Activated CD8-positive, alpha-beta memory T cell treated with anti-CD3 and anti-CD28 coated beads, Interleukin-2, amount 50 U/mL, for 1 hour (primary cell): ENCODE results near the gene PLAAT2.
"Not testable (repeated sequence)": the region's sequence is repeated elsewhere in the genome, so short reads cannot be mapped to it uniquely, and the experiment has no call there.

ENCODE experiments used
- DNase-seq: peaks from one replicate; pipeline ENCODE4 v3.0.0-alpha.2; 2020; ENCODE audit errors: extremely low read depth

The PLAAT2 gene

DNA sequence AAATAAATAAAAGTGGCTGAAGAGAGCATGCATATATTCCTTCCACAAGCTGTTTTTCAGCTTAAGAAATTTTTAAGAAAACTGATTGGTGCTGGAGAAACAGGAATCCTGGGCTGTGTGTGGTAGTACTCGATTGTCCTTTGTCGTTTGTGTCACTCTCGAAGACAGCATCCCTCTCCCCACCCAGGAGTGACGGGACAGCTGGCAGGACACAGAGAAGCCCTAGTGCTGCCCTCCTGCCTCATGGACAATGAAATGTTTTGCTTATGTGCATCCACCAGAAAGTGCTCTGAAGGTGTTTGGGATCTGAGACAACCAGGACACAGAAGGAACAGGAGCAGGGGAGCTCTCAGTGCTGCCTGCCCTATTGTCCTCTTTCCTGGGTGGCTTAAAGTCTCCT is 13.8 kb downstream of the PLAAT2 start:
- no peak for DNase-seq

DNA sequence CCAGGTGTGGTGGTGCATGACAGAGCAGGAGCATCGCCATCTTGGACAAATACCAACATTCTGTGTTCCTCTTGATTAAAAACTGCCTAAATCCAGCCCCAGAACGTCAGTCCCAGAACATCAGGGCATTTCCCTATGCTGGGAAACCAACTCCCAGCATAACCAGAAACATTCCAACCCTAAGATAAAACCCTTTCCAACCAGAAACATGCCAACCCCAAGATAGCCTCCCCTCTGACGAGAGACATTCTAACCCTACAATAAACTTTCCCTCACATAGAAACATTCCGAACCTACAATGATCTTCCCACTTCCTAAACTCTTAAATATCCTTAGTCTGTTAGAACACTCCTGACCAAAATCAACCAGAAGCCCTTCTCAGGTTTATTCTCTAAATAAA is 15.0 kb downstream of the PLAAT2 start:
- no peak for DNase-seq

DNA sequence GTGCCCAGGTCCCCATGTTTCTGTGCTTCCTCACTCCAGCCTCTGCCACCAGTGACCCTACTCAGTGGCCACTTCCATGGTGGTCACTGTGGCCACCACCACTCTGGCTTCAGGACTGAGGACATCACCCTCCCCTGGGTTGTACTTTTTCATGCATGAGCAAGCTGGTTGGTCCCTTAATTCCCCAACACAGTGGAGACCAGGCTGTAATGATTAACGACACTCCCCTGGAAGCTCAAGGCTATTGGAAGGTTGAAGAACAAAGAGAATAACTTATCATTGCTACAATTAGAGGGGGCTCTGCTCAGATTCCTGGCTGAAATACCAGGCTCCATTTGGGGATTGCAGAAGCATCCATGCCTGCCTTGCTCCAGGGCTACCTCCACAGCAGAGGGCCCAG is 16.1 kb downstream of the PLAAT2 start:
- DNase-seq: no peak

DNA sequence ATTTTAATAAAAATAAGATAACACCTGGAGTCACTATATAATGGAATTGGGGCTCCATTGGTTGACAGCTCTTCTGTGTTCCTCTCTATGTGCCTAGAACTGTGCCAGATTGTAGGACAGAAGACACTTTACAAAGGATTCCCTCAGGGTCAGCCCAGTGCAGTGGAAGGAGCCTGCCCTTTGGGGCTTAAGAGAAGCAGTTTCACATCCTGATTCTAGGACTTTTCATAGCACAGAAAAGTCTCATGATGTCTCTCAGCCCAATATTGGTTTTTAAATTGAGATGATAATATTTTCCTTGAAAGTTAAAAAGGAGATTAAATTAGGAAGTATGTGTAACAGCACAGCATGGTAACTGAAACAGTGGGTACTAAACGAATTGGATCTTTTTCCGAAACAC is 19.5 kb downstream of the PLAAT2 start:
- DNase-seq: no peak

DNA sequence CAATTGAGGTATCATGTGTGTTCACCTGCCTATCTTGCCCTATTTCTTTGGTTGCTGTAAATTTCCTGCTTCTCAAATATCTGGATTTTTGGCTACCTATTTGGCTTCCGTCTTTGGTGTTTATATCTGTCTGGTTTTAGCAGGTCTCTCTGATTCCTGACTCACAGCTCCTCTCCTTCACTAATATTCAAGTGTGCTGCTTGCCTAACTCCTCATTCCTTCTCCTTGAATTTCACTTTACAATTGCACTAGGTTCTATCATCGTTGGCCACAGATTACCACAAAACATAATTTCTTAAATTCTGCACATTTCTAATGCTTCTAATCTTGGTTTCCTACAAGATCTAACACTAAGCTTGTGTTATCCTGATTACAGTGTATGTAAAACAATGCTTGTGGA is 20.7 kb downstream of the PLAAT2 start:
- DNase-seq: not testable (repeated sequence)

DNA sequence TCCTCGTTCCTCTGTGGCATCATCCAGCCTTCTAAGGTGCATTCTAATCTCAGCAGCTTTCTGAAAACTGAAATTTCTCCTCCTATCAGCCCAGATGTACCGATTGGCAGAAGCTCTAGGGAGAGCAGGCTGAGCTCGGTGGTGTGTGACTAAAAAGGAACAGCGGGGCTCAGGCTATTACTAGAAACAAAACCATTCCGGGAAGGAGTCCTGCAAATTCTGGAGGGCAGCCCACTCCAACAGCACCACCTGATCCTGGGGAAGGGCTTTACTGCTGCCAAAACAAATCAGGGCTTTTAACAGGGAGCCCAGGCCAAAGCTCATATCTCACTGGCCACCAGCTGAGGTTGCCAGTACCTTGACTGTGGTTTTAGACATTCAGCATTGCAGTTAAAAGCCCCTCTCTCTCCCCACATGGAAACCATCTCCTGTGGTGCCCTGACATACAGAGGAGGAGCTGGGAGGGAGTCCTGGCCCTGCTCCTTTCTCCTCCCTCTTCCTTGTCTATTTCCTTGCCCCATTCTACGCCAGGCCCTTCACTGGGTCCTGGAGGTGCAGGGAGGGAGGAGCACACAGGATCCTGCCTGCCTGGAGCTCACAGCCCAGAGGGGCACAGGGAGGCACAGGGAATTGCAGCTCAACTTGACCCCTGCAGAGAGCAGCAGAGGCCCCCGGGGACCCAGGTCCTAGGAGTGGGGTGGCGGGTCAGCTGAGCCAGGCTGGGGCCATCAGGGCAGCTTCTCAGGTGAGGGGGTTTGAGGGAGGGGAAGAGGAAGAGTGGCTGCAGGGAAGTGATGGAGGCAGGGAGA is 25.7 kb downstream of the PLAAT2 start:
- no peak for DNase-seq

DNA sequence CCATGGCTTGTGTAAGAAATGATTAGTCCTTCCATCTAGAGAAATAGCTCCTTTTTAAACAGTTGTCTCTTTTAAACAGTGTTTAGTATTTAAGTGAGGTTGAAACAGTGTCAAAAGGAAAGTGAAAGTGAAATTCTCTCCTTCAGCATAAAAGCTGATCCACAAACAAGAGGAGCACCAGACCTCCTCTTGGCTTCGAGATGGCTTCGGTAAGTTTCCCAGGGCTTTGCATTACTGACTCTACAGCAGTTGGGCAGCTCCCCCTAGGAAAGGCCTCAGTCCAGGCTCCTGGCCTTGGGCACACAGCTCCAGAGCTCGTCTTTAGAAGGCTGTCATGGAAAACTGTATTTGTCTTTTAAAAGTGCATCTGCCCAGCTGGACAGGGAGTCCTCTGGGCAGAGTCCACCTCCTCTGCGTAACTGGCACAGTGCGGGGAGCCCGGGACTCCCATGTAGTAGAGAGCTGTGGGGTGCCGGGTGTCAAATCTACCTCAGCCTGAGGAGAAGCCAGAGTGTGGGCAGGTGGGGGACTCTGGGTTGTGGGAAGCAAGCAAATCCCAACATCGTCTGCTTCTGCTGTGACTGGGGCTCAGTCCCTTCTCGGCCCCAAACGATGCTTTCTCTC is 26.4 kb downstream of the PLAAT2 start, which contains the start of gene PLAAT4:
TSS of gene PLAAT4 (plus strand) at position 140 of the 624 bp plus-strand sequence. CDS start at position 201, 61 bp downstream.
- no peak for DNase-seq

DNA sequence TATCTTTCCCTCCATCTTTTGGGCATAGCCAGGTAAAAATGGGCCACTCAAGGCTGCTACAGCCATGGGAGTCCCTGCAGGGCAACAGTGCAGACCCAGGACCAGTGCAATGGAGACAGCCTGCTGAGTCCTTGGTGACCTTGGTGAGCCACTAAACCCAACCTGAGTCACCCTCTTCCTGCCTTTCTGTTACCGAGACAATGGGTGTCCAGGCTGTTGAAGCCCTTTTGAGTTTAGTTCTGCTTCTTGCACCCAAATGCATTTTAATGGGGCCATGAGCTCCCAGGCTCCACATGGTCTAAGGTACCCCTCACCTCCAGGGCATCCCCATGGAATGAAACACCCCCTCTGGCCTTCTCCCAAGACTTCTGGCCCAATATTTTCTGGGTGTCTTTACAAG is 27.4 kb downstream of the PLAAT2 start:
- DNase-seq: no peak

DNA sequence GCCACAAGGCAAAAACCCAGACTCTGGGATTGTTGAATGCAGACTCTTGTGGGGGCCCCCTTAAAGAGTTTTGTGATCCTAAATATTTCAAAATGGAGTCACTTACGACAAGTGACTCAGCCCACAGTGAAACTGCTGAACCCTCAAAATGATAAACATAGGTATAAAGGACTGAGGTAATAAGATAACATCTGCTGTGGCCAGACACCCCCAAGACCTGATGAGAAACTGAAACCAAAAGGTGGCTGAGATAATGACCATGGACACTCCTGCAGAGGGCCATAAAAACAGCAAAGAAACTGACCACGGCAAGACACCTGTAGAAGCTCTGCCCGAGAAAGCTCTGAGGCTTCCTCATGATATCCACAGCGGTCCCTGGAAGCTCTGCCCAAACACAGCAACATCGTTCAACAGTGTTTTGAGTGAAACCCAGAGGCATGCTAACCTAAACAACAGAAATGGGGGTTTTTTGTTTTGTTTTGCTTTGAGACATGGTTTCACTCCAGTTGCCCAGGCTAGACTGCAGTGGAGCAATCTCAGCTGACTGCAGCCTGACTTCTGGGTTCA is 28.2 kb downstream of the PLAAT2 start:
- DNase-seq: no peak

DNA sequence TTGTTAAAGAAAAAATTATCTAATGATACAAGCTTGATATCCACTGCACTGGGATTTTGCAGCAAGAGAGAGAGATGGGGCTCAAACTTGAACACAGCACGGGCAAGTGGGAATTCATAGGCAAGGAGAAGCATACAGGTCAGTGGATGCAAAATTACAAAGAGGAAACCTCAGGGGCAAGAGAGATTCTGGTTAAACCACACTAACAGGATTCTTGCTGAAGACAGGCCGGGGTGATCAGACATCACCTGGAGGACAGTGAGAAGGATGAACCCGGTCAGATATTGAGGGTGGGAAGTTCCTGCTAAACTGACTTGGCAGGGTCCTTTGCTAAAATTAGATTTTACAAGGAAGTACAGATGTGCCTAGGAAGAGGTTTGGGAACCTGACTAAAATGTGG is 29.1 kb downstream of the PLAAT2 start:
- no peak for DNase-seq

DNA sequence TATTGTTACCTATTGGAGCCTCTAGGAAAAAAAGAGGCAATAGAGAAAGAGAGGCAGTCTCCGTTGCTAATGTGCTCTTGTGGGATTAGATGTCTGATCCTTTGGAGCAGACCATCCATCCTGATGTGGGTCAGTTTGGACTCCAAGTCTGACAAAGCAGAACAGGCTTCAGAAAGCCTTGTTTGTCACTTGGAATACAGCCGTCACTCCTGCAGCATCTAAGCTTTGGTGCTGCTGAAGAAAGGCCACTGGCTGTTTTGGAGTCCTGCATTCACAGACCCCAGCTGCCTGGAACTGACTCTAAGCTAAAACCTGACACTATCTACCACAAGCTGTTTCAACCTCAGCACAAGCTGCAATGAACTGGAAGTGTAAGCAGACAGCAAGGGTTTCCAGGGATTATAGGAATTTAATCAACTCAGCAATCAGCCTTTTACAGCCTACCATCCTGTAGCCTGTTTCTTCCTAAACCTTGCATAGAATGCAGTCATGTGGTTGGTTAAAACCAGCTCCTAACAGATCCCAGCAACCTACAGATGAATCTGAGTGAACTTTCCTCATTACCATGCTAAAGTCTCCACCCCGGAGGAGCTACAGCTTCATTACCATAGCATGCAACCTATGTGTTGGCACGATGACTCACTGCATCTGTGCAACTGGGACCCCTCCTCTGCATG is 30.2 kb downstream of the PLAAT2 start:
- DNase-seq: no peak

DNA sequence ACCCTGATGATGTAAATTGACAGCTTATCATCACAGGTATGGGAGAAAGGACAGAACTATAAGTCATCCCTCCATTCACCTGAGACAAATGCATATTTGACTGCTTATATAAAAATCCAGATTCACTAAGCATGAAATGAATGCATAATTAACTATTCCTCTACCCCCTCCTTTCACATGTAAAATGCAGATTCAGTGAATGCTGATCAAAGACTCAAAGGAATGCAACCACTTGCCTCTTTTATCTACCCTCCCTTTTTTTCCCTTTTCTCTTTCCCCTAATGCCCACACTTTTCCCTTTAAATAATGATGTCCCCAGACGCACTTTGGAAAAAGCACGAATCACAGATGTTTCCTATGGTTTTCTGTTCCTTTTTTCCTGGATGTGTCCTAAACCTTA is 31.1 kb downstream of the PLAAT2 start:
- no peak for DNase-seq

DNA sequence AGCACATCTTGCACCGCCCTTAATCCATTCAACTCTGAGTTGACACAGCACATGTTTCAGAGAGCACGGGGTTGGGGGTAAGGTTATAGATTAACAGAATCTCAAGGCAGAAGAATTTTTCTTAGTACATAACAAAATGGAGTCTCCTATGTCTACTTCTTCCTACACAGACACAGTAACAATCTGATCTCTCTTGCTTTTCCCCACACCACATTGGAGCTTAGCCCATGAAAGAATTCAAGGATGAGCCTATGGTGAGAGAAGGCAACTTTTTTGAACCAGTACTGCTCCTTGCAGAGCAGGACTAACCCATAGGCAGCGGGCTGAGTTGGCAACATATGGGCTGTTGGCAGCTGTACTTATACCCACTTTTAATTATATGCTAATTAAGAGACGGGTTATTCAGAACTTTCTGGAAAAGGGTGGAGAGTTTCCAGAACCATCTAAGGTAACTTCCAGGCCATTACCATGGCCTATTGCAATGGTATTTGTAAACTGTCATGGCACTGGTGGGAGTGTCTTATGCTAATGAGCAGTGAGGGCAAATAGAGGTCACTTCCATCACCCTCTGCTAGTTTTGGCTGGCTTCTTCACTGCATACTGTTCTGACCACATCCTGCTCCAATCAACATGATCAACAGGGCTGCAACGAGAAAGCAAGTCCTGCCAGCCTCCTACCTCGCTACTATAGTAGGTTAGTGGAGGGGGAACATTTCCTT is 31.9 kb downstream of the PLAAT2 start:
- DNase-seq: not testable (repeated sequence)

DNA sequence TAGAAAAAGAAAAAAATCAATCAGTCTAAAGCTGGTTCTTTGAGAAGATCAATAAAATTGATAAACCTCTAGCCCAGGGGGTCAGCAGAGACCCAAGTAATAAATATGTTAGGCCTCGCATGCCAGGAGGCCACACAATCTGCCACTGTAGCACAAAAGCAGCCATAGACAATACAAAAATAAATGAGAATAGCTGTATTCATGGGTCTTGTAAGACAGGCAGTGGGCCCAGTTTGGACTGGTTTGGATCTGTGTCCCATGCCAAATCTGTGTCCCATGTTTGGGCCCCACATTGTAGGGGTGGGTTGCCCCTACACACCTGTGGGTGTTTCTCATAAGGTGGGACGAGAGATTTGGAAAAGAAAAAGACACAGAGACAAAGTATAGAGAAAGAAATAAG is 33.2 kb downstream of the PLAAT2 start:
- DNase-seq: no peak

DNA sequence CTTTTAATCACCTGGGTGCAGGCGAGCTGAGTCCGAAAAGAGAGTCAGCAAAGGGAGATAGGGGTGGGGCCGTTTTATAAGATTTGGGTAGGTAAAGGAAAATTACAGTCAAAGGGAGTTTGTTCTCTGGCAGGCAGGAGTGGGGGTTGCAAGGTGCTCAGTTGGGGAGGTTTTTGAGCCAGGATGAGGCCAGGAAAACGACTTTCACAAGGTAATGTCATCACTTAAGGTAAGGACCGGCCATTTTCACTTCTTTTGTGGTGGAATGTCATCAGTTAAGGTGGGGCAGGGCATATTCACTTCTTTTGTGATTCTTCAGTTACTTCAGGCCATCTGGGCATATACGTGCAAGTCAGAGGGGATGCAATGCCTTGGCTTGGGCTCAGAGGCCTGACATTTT is 33.8 kb downstream of the PLAAT2 start:
- DNase-seq: not testable (repeated sequence)

DNA sequence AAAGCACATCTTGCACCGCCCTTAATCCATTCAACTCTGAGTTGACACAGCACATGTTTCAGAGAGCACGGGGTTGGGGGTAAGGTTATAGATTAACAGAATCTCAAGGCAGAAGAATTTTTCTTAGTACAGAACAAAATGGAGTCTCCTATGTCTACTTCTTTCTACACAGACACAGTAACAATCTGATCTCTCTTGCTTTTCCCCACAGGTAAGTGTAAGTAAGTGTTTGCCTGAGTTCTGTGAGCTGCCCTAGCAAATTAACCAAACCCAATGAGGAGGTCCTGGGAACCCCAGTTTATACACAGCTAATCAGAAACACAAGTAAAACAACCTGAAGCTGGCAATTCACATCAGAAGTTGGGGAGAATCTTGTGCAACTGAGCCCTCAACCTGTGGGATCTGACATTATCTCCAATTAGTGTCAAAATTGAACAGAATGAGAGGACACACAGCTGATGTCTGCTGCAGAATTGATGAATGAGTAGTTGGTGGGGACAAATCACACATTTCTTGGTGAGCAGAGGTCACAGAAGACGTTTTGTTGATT is 34.4 kb downstream of the PLAAT2 start:
- not testable (repeated sequence) for DNase-seq

DNA sequence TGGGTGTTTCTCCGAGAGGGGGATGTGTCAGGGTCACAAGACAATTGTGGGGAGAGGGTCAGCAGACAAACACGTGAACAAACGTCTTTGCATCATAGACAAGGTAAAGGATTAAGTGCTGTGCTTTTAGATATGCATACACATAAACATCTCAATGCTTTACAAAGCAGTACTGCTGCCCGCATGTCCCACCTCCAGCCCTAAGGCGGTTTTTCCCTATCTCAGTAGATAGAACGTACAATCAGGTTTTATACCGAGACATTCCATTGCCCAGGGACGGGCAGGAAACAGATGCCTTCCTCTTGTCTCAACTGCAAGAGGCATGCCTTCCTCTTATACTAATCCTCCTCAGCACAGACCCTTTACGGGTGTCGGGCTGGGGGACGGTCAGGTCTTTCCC is 35.0 kb downstream of the PLAAT2 start:
- not testable (repeated sequence) for DNase-seq

DNA sequence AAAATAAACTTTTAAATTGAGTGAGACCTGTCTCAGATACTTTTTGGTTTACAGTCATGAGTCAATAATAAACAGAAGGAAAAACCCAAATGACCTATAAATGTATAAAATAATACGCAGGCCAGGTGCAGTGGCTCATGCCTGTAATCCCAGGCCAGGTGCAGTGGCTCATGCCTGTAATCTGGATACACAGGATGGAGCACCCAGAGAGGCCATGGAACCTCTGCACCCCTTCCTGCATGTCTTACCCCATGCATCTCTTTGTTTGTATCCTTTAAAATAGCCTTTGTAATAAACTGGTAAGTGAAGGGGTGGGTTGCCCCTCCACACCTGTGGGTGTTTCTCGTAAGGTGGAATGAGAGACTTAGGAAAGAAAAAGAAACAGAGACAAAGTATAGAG is 35.5 kb downstream of the PLAAT2 start:
- DNase-seq: no peak

DNA sequence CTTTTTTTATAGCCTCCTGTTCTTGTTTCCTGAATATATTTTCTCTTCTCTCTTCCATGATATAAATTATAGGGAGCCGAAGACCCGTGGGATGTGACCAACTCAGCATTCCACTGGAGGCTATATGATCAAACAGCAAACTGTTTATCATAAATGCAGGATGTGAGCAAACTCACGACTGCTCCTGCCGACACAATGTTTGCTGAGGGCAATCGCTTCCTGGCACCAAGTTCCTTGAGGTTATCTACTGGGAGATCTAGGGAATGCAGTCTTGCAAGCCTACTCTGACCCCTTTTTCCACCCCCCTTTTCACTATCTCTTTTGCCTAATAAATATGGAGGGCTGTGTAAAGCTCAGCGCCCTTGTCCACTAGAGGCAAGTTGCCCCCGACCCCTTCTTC is 40.0 kb downstream of the PLAAT2 start:
- DNase-seq: no peak

DNA sequence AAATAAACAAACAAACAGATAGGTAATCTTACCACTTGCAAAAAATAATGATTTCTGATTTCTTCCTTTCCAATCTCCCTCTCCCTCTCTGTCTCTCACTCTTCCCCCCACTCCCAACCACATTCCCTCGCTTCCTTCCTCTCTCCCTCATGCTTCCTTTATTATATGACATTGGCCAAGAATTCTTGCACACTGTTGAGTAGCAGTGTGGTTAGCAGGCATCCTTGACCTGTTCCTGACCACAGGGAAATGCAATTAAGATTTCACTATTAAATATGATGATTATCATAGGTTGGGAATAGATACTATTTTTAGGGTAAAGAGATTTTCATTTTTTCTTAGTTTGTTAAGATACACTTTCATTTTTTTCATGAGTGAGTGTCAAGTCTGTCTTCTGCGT is 41.3 kb downstream of the PLAAT2 start:
- DNase-seq: no peak

DNA sequence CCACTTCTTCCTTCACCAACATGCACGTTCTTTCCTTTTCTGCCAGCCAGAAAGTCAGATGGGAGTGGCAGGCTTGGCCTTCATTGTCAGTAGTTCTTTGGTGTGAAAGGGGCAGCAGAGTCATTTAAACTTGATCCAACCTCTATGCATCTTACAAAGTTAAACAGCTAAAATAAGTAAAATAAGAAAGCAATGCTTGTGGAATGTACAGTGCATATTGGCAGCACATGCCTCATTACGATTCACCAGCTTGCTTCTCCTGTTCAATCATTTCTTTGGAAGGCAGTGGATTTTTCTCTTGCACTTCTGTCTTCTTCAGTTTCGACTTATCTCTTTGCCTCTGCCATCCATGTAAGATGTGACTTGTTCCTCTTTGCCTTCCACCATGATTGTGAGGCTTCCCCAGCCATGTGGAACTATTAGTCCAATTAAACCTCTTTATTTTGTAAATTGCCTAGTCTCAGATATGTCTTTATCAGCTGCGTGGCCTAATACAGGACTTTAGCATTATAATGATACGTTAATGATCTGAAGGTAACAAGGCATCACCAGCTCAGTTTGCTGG is 42.5 kb downstream of the PLAAT2 start:
- no peak for DNase-seq
